Activated CD4-positive, alpha-beta memory T cell treated with anti-CD3 and anti-CD28 coated beads for 36 hours (primary cell): Measurements from ENCODE around the gene NUP93. TPM values are rescaled to one million over a fixed set of nuclear protein-coding genes. Genes with fewer than 3 reads are reported as not detected.

Experiments used
- CTCF ChIA-PET: fragments of 350-600 bp; sonication (Branson Sonifier 250); formaldehyde crosslinking; loops from one replicate; lab custom pipeline; 2021; ENCODE audit warnings: antibody characterized with exemption, inconsistent platforms; lab: Charles Lee
- POLR2A ChIA-PET: fragments of 350-600 bp; sonication (Branson Sonifier 250); formaldehyde crosslinking; loops from one replicate; lab custom pipeline; 2021; ENCODE audit warnings: antibody characterized with exemption; lab: Charles Lee
- DNase-seq: peaks from one replicate; pipeline ENCODE4 v3.0.0-alpha.2; 2020
- H3K27ac Mint-ChIP-seq: one replicate; pipeline ENCODE4 v1.8.0; 2021; ENCODE audit warnings: mixed read lengths
- H3K27me3 Mint-ChIP-seq: one replicate; pipeline ENCODE4 v1.8.0; 2021; ENCODE audit warnings: mixed read lengths
- H3K36me3 Mint-ChIP-seq: one replicate; pipeline ENCODE4 v1.8.0; 2021; ENCODE audit warnings: mixed read lengths
- H3K4me1 Mint-ChIP-seq: one replicate; pipeline ENCODE4 v1.8.0; 2021; ENCODE audit warnings: low read depth, mixed read lengths
- H3K4me3 Mint-ChIP-seq: one replicate; pipeline ENCODE4 v1.8.0; 2021; ENCODE audit warnings: mild to moderate bottlenecking, mixed read lengths
- H3K9me3 Mint-ChIP-seq: one replicate; pipeline ENCODE4 v1.8.0; 2021; ENCODE audit warnings: mixed read lengths
- intact Hi-C: fragments of 100-400 bp; cut with micrococcal nuclease; formaldehyde crosslinking; loops from one replicate; pipeline ENCODE4 v1.15.1; 2023
- total RNA-seq, 2 experiments: library from RNA; stranded (reverse); gene quantifications; one replicate each; pipeline ENCODE4 v1.2.3, GENCODE V29; 2021

Gene NUP93
- total RNA-seq, 2 experiments from 2014 or later: 131 to 133 TPM

GRCh38 chr16:56748826-56749225 lies 18.9 kb downstream of the NUP93 start:
- H3K4me3 Mint-ChIP-seq: no peak overlapping the region
- no peak overlapping the region for H3K27ac Mint-ChIP-seq
- intact Hi-C loops: no loop called here
- no peaks in the 10 kb centered on the region for H3K27me3 Mint-ChIP-seq
- DNase-seq: no peak
- peaks cover 39% of the 10 kb centered on the region for H3K36me3 Mint-ChIP-seq
- ChIA-PET POLR2A (interaction anchor here (0.6 kb wide), 1 partner anchor 293 kb away, joined by 3 read pairs; no protein-coding TSS in a partner anchor), CTCF (interaction anchor here (0.8 kb wide), 1 partner anchor 47 kb away, joined by 3 read pairs; no protein-coding TSS in a partner anchor)
- peaks cover 11% of the 10 kb centered on the region for H3K4me1 Mint-ChIP-seq
- peaks cover 4% of the 10 kb centered on the region for H3K9me3 Mint-ChIP-seq

DNA sequence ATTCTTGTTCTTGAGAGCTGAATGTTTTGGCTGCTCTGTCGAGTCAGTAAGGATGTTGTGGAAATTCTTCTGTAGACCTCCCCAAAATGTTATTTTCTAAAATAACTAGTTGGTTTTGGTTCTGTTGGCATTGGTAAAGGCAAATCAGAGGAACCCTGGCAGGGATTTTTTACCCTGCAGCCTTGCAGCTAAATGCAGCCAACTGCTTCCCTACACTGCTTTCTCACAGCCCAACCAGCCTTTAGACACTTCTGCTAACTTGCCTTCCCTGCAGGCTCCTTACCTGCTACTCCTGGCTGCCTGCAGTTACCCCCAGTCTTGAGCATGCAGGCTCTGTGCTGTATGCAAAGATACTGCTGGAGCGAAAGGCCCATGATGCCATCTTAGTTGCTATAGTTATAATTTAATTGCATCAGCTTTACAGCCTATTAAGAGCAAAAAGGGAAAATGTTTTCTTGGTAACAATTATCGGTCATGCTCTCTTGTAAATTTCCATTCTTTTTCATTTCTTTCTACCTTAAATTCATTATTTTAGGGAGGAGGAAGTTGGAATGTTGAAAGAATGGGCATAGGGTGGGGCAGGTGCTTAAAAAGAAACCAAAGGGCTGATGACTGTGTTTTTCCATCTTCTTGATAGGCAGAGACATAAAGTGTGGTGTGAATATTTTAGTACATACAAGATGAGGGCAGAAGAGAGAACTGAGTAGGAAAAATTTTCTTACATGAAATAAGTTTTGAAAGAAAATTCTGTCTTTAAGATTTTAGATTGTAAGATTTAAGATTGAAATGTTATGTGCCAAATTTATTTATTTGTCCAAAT lies 20.0 kb downstream of the NUP93 start:
- peak overlapping the region; percentile 21 for H3K27ac Mint-ChIP-seq
- no peak overlapping the region for H3K4me3 Mint-ChIP-seq
- no peaks in the 10 kb centered on the region for H3K27me3 Mint-ChIP-seq
- POLR2A ChIA-PET: interaction anchor here (0.6 kb wide), 1 partner anchor 294 kb away, joined by 3 read pairs; no protein-coding TSS in a partner anchor
- intact Hi-C loops: no loop called here
- CTCF ChIA-PET: interaction anchor here (0.8 kb wide), 1 partner anchor 48 kb away, joined by 3 read pairs; no protein-coding TSS in a partner anchor
- H3K36me3 Mint-ChIP-seq: peaks cover 46% of the 10 kb centered on the region
- peaks cover 5% of the 10 kb centered on the region for H3K4me1 Mint-ChIP-seq
- H3K9me3 Mint-ChIP-seq: peaks cover 8% of the 10 kb centered on the region
- no peak for DNase-seq

GRCh38 chr16:56753410-56753809 lies 23.5 kb downstream of the NUP93 start:
- intact Hi-C loops: no loop called here
- no peaks in the 10 kb centered on the region for H3K27me3 Mint-ChIP-seq
- no peak overlapping the region for H3K27ac Mint-ChIP-seq
- no peak overlapping the region for H3K4me3 Mint-ChIP-seq
- peaks cover 9% of the 10 kb centered on the region for H3K4me1 Mint-ChIP-seq
- no peak for DNase-seq
- POLR2A ChIA-PET: no interaction called here
- CTCF ChIA-PET: no interaction called here
- peaks cover 8% of the 10 kb centered on the region for H3K9me3 Mint-ChIP-seq
- peaks cover 51% of the 10 kb centered on the region for H3K36me3 Mint-ChIP-seq

GRCh38 chr16:56755038-56755437 lies 25.1 kb downstream of the NUP93 start:
- peaks cover 5% of the 10 kb centered on the region for H3K4me1 Mint-ChIP-seq
- H3K36me3 Mint-ChIP-seq: peaks cover 49% of the 10 kb centered on the region
- H3K27me3 Mint-ChIP-seq: no peaks in the 10 kb centered on the region
- peaks cover 8% of the 10 kb centered on the region for H3K9me3 Mint-ChIP-seq
- DNase-seq: no peak
- H3K4me3 Mint-ChIP-seq: no peak overlapping the region
- no peak overlapping the region for H3K27ac Mint-ChIP-seq
- CTCF ChIA-PET: no interaction called here
- POLR2A ChIA-PET: no interaction called here
- intact Hi-C loops: no loop called here

- H3K9me3 Mint-ChIP-seq: peaks cover 8% of the 10 kb centered on the region
- H3K27me3 Mint-ChIP-seq: no peaks in the 10 kb centered on the region
- intact Hi-C loops: no loop called here
- peaks cover 4% of the 10 kb centered on the region for H3K4me1 Mint-ChIP-seq
- no peak for DNase-seq
- POLR2A ChIA-PET: no interaction called here
- no peak overlapping the region for H3K27ac Mint-ChIP-seq
- peaks cover 41% of the 10 kb centered on the region for H3K36me3 Mint-ChIP-seq
- no peak overlapping the region for H3K4me3 Mint-ChIP-seq
- CTCF ChIA-PET: no interaction called here
These were observed 28.5 kb downstream of the NUP93 start for GRCh38 chr16:56758432-56758831.

GRCh38 chr16:56758930-56759329 lies 29.0 kb downstream of the NUP93 start:
- H3K27ac Mint-ChIP-seq: no peak overlapping the region
- ChIA-PET CTCF (no interaction called here), POLR2A (no interaction called here)
- H3K27me3 Mint-ChIP-seq: no peaks in the 10 kb centered on the region
- H3K4me3 Mint-ChIP-seq: no peak overlapping the region
- intact Hi-C loops: no loop called here
- H3K4me1 Mint-ChIP-seq: peaks cover 7% of the 10 kb centered on the region
- no peak for DNase-seq
- peaks cover 38% of the 10 kb centered on the region for H3K36me3 Mint-ChIP-seq
- peaks cover 3% of the 10 kb centered on the region for H3K9me3 Mint-ChIP-seq

GRCh38 chr16:56763291-56763916 lies 33.5 kb downstream of the NUP93 start:
- Mint-ChIP-seq H3K36me3 (peaks cover 25% of the 10 kb centered on the region), H3K4me3 (no peak overlapping the region), H3K27ac (no peak overlapping the region), H3K27me3 (no peaks in the 10 kb centered on the region), H3K9me3 (no peaks in the 10 kb centered on the region), H3K4me1 (peaks cover 11% of the 10 kb centered on the region)
- CTCF ChIA-PET: no interaction called here
- POLR2A ChIA-PET: no interaction called here
- intact Hi-C loops: no loop called here
- DNase-seq: no peak

DNA sequence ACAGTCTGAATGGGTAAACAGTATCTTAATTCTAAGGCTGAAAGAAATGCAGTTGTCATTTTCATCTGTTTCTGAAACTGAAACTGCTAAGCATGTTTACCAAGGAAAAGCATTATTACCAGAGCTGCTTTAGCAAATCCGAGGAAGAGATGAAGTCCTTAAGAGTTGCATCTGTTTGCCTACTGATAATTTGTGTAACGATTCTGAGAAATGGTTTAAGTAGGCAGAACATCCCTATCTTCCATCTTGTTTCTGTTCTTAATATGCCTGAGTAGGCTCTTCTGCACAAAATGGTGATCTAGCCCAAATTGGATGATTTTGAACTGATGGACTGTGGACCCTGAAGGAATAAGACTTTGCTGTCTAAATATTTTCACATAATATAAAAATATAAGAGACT lies 34.9 kb downstream of the NUP93 start:
- Mint-ChIP-seq H3K4me1 (peaks cover 11% of the 10 kb centered on the region), H3K4me3 (no peak overlapping the region), H3K27me3 (no peaks in the 10 kb centered on the region), H3K36me3 (peaks cover 16% of the 10 kb centered on the region), H3K9me3 (no peaks in the 10 kb centered on the region), H3K27ac (no peak overlapping the region)
- intact Hi-C loops: no loop called here
- ChIA-PET POLR2A (no interaction called here), CTCF (no interaction called here)
- no peak for DNase-seq

GRCh38 chr16:56765949-56766348 lies 36.0 kb downstream of the NUP93 start:
- H3K4me1 Mint-ChIP-seq: peaks cover 12% of the 10 kb centered on the region
- ChIA-PET POLR2A (no interaction called here), CTCF (no interaction called here)

GRCh38 chr16:56767024-56767423 lies 37.1 kb downstream of the NUP93 start:
- ChIA-PET CTCF (interaction anchor here (1.2 kb wide), 1 partner anchor 16 kb away, joined by 3 read pairs; no protein-coding TSS in a partner anchor), POLR2A (no interaction called here)
- Mint-ChIP-seq H3K36me3 (peaks cover 7% of the 10 kb centered on the region), H3K27me3 (no peaks in the 10 kb centered on the region), H3K4me1 (peaks cover 23% of the 10 kb centered on the region), H3K27ac (no peak overlapping the region), H3K4me3 (no peak overlapping the region), H3K9me3 (no peaks in the 10 kb centered on the region)
- no peak for DNase-seq
- intact Hi-C loops: no loop called here

More at GRCh38 chr16:56765949-56766348, 36.0 kb downstream of the NUP93 start:
- Mint-ChIP-seq H3K27me3 (no peaks in the 10 kb centered on the region), H3K4me3 (no peak overlapping the region), H3K36me3 (peaks cover 11% of the 10 kb centered on the region), H3K9me3 (no peaks in the 10 kb centered on the region), H3K27ac (no peak overlapping the region)
- DNase-seq: no peak
- intact Hi-C loops: no loop called here

DNA sequence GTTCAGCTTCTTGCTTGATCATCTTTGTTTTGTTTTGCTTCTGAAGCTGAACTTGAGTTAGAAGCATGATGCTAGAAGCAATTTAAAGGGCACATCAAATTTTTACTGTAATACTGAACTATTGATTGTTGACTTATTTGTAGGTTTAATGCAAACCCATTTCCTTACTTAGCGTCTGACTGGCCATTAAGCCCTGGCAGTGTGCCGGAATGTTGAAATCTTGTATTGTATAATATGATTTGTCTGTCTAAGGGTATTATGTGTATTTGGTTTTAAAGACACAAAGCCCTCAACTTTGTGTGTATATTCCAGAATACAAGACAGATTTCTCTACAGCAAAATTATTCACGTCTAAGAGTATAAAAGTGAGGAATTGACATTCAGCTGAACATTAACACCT lies 39.7 kb downstream of the NUP93 start:
- no peak for DNase-seq
- Mint-ChIP-seq H3K4me3 (no peak overlapping the region), H3K9me3 (no peaks in the 10 kb centered on the region), H3K4me1 (peaks cover 20% of the 10 kb centered on the region), H3K27me3 (no peaks in the 10 kb centered on the region), H3K27ac (no peak overlapping the region), H3K36me3 (no peaks in the 10 kb centered on the region)
- POLR2A ChIA-PET: no interaction called here
- CTCF ChIA-PET: no interaction called here
- intact Hi-C loops: no loop called here

DNA sequence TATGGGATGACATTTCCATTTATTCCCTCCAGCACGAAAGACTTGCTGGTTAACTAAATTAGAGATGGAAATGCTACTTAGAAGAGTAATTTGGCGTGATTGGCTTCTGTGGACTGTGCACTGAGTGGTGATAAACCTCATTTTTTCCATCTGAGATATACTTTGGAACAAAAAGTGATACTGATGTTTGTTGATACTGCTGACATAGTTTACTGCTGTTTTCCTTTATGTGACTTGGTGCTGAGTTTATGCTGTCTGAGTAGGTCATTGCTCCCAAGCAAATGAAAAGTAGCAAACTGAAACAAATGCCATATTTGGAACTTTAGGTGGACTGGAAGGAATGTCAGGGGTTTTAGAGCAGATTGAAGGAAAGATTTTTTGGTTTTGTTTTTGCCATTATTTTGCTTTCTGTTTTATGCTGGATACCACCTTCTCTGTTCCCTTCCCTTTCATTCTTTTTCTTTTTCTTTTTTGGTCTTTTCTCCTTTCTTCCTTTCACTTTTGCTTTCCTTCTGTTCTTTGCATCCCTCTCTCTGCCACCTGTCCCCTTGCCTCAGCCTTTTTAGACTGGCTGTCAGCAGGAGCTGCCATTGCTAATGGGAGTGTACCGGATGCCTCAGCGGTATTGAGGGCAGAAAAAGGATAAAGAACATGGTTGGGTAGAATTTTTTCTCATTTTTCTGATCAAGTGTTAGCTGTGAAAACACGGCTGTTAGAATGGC lies 41.8 kb downstream of the NUP93 start:
- ChIA-PET CTCF (interaction anchor here (0.6 kb wide), 1 partner anchor 95 kb away, joined by 3 read pairs; no protein-coding TSS in a partner anchor), POLR2A (no interaction called here)
- H3K27ac Mint-ChIP-seq: no peak overlapping the region
- H3K9me3 Mint-ChIP-seq: no peaks in the 10 kb centered on the region
- no peaks in the 10 kb centered on the region for H3K36me3 Mint-ChIP-seq
- H3K4me1 Mint-ChIP-seq: peaks cover 17% of the 10 kb centered on the region
- H3K27me3 Mint-ChIP-seq: no peaks in the 10 kb centered on the region
- intact Hi-C loops: no loop called here
- H3K4me3 Mint-ChIP-seq: no peak overlapping the region
- no peak for DNase-seq
